SU-DHL-6 (cell line): ENCODE measurements around the gene RBMS3.

ENCODE experiments used
- EZH2phosphoT487 ChIP-seq: fragments of 200-600 bp; sonication (generic), shearing (Covaris generic); conservative IDR thresholded peaks from 2 replicates; pipeline ENCODE4 v1.6.1; 2018; ENCODE audit warnings: mild to moderate bottlenecking, antibody characterized with exemption, low read length, moderate library complexity, mixed read lengths
- TF ChIP-seq, protein P1 (sequence below): fragments of 200-600 bp; sonication (generic); IDR thresholded peaks from one replicate; pipeline ENCODE4 v1.5.1; 2017; ENCODE audit warnings: antibody characterized with exemption, mild to moderate bottlenecking, low read length, moderate library complexity; ENCODE audit not compliant: insufficient read depth, poor library complexity, severe bottlenecking

DNA sequence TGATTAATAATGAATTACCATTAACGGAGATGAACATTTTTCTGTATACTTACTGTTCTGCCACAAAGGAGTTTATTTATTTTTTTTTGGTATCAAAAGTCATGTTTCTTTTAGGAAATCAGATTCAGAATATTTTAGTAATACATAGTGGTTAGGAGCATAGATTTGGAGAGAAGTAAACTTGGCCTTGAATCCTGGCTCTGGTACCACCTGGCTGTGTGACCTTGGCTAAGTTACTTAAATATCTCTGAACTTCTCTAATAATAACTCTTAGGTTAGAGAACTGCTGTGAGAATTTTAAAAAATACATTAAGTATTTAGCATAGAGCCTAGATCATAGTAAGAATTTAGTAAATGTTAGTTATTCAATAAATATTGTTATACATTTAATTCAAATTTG, 309.1 kb downstream of the RBMS3 start:
- TF ChIP-seq, protein P1, sequence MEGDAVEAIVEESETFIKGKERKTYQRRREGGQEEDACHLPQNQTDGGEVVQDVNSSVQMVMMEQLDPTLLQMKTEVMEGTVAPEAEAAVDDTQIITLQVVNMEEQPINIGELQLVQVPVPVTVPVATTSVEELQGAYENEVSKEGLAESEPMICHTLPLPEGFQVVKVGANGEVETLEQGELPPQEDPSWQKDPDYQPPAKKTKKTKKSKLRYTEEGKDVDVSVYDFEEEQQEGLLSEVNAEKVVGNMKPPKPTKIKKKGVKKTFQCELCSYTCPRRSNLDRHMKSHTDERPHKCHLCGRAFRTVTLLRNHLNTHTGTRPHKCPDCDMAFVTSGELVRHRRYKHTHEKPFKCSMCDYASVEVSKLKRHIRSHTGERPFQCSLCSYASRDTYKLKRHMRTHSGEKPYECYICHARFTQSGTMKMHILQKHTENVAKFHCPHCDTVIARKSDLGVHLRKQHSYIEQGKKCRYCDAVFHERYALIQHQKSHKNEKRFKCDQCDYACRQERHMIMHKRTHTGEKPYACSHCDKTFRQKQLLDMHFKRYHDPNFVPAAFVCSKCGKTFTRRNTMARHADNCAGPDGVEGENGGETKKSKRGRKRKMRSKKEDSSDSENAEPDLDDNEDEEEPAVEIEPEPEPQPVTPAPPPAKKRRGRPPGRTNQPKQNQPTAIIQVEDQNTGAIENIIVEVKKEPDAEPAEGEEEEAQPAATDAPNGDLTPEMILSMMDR: no peak
- TF ChIP-seq EZH2phosphoT487: no peak
